ENCODE data around the gene CTNNAL1. TPM values are rescaled to one million over a fixed set of nuclear protein-coding genes. Genes with fewer than 3 reads are reported as not detected.
A peak's percentile ranks its signal among the peaks of the same experiment; 100 is the strongest.

Gene CTNNAL1
- total and polyA plus RNA-seq, 2 of the 8 experiments (the other 6 are each of a cell fraction or from before 2014, with no cell fraction given) = 23.2 to 66.1 TPM

DNA sequence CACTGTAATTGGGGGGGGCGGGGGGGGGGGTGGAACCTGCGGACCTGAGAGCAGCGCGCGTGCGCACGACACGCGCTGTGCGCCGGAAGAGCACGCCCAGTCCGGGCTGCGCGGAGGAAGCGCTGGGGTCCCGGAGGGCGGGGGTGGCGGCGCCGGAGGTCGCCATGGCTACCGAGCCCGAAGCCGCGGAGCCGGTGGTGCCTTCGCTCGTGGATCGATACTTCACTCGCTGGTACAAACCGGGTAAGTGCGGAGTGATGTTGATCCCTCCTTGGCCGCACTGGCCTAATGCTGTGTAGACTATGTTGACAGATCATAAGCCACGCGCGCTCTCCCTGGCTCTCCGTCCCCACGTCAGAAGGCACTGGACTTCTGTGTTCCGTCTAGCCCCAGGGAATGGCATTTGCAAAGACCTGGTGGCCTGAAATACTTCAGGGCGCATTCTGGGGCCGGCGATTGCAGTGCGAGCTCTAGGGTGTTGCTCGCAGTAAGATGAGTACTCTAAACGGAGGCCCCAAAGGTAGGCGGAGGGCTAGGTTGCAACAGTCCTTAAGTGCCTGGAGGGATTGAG is 78.9 kb downstream of the CTNNAL1 start, which contains the start of gene ABITRAM (continued):
- TF ChIP-seq SIX5 (IDR thresholded peaks at IDR 0.05; ENCODE audit: low read depth, low read length) = no peak
- TF ChIP-seq JUN (IDR thresholded peaks at IDR 0.05; ENCODE audit: low read depth, low read length) = no peak
- TF ChIP-seq PHF8 (conservative IDR thresholded peaks at IDR 0.05; ENCODE audit: low read depth, low read length) = no peak
- no peak for TF ChIP-seq NANOG (IDR thresholded peaks at IDR 0.05; ENCODE audit: insufficient read depth, low read depth, low read length, poor library complexity, severe bottlenecking)
- TF ChIP-seq POLR2A (IDR thresholded peaks at IDR 0.05; ENCODE audit: control extremely low read depth in 1 of 2, low read depth in 2 of 2, low read length in 2 of 2) = no peak
- TF ChIP-seq, protein P1, sequence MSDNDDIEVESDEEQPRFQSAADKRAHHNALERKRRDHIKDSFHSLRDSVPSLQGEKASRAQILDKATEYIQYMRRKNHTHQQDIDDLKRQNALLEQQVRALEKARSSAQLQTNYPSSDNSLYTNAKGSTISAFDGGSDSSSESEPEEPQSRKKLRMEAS (IDR thresholded peaks at IDR 0.05) = no peak; the same call in 1 of the 2 replicates
- TF ChIP-seq EP300 (IDR thresholded peaks at IDR 0.05; ENCODE audit: borderline replicate concordance in 1 of 2, low read depth in 2 of 2, low read length in 2 of 2) = no peak
- TF ChIP-seq CBX5 (IDR thresholded peaks at IDR 0.05; ENCODE audit: low read depth, low read length) = no peak
- no peak for TF ChIP-seq TCF12 (IDR thresholded peaks at IDR 0.05; ENCODE audit: low read depth, low read length)
- TF ChIP-seq BCL11A (IDR thresholded peaks at IDR 0.05; ENCODE audit: low read depth in 2 of 2, low read length in 2 of 2) = no peak
- TF ChIP-seq GABPA (IDR thresholded peaks at IDR 0.05; ENCODE audit: borderline replicate concordance, insufficient read depth, low read length) = peak; percentile 48; the same call in 1 of the 2 replicates
- TF ChIP-seq MAFK (IDR thresholded peaks at IDR 0.05; ENCODE audit: low read depth, low read length) = no peak
- TF ChIP-seq CREB1 (IDR thresholded peaks at IDR 0.05) = no peak; the same call in 1 of the 2 replicates
- TF ChIP-seq SP2 (IDR thresholded peaks at IDR 0.05; ENCODE audit: low read length) = no peak
- TF ChIP-seq ZNF274 (IDR thresholded peaks at IDR 0.05; ENCODE audit: borderline replicate concordance, extremely low read depth, low read length) = no peak
- TF ChIP-seq TAF1 (IDR thresholded peaks at IDR 0.05; ENCODE audit: low read depth, low read length) = 0 out of 2 replicates have a peak, but pooled peaks have one; percentile 1
- TF ChIP-seq TBP (IDR thresholded peaks at IDR 0.05; ENCODE audit: low read depth, low read length) = no peak
- peak; percentile 96 for TF ChIP-seq SAP30 (IDR thresholded peaks at IDR 0.05; ENCODE audit: insufficient read depth, insufficient replicate concordance, low read length)
